ENCODE data around the gene SLC2A10.

GRCh38 chr20:46713957-46714834 is 4.7 kb downstream of the SLC2A10 start:
- TF ChIP-seq EZH2phosphoT487 (IDR thresholded peaks at IDR 0.05; ENCODE audit: low read depth) = no peak
- TF ChIP-seq CTCF (IDR thresholded peaks at IDR 0.05; ENCODE audit: low read depth, low read length) = no peak

Data from OCI-LY3 (cell line).